ENCODE measurements around the gene NRCAM.

The NRCAM gene

DNA sequence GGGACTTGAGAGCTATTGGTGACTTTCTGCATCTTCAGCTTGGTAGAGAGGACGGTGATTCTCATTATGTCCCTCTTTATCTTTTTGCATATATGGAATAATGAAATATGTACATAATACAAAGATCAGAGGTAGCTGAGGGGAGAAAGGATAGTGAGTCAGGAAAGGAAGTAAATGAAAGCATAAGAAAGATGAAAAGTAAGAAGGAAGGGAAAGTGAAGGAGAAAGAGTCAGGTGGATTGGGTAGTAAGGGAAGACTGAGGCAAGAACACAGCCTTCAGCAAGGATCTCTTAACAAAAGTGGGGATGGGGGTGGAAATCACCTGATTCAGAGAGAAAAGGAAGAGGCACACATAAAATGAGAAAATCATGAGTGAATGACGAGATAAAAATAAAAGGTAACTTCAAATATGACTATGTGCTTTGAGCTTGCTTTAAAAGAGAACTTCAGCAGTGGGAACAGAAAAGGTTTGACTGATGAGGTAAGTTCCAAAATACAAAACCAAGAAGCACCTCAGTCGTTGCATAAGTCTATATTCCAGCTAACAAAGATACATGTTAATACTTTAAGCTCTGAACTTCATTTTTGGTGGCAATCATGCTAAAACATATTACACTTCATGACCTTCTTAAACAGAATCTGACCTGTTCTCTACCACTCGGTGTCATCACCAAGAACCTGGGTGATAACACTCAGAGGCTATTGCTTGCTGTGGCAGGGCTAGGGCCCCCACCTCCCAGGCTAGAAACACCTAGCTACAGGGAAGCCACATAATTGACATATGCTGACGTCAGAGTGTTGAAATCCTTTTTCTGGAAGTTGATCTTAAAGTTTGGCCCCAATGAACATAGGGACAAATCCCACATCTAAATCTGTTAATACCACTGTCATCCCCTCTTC lies 32.9 kb downstream of the NRCAM start:
- no peak for DNase-seq

DNA sequence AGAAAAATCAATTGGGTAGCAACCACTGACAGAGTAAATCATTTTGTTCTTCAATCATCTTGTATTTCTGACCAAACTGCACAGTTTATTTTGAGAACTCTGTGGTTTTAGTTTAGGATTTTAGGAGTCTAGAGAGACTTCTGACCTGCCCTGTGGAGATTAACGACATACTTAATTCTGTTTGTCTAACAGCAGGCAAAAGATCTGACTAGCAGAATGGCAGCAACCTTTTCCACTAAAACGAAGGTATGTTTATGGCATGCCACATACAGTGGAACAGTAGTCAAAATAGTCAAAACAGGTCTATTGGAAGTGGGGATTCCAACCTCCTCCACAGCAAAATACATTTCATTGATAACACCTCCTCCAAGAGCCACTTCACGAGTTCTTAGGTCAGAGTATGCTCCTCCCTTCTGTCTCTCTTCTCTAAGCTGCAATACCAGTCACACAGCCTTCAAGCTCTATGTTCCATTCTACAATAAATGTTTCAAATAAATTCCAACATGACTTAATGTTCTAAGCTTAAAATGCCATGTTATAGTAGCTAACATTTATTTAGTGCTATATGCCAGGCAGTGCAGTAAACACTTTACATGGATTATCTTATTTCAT lies 34.4 kb downstream of the NRCAM start:
- no peak for DNase-seq

DNA sequence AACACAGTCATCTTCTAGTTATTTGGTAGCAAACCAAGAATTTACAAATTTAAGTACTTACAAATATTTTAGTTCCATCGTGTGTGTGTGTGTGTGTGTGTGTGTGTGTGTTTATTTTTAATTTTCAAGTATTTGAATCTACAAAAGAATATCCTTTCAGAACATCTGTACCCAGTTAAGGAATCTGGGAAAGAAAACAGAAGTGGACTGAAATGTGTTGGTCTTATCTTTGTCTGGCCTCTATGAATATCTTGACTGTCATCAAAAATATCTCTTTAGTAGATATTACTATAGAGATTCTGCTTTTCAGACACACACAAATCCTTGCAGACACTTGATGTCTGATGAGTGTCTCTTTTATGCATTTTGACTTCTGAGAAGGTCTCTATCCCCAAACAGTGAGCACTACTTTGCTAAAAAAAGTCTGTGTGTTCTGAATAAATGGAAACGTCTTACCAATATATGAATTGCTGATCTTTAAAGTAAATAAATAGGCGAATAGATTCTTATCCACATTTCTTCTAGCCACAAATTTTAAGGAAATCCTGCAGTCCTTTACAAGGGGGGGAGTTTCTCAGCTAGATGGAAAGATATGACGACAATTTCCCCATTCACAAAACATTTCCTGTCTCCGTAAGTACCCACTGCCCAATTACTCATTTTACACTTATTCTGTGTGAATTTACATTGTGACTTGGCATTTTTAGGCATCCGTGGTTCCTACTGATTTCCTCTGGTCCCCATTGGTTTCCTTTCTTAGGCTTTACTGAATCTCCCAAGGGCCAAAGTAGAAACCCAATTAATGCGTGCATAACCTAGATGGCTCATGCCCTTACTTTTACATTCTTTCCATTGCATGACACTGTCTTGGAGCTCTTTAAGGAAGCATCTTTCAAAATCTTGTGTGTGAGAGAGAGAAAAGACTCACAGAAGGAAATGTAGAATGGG lies 36.0 kb downstream of the NRCAM start:
- peak; percentile 22 for DNase-seq

DNA sequence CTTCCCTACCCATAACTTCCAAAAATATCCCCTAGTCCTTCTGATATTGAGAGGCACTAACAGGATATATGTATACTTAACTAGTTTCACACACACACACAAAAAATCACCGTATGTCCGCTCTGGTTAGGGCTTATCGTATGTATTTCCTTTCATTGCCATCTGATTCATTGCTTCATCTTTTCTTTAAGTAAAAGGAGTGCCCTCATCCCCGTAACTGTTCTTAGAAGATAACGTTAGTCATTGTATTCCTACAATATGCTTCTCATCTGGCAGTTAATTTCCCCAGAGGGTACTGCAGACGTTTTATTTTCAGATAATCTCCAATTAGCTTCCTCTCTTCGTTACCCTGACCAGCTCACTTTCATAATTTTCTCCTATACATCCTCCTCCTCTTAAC lies 37.3 kb downstream of the NRCAM start:
- peak; percentile 90 for DNase-seq

DNA sequence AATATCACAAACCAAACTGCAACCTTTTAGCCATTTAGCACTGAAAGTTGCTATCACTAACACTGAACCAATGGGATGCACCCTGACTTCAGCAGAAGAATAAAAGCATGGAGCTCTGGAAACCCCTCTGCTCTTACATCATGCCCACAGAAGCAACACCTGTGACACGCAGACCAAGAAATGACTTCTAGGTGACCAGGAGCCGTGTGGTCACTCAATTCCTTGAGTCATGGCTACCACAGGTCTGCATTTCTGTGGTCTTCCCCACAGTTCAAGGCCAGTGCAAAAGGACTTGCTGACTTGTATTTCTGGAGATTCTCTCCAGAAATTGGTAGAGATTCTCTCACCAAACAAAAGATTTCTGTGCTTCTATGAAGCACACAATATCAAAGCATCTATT lies 38.3 kb downstream of the NRCAM start:
- DNase-seq = no peak

DNA sequence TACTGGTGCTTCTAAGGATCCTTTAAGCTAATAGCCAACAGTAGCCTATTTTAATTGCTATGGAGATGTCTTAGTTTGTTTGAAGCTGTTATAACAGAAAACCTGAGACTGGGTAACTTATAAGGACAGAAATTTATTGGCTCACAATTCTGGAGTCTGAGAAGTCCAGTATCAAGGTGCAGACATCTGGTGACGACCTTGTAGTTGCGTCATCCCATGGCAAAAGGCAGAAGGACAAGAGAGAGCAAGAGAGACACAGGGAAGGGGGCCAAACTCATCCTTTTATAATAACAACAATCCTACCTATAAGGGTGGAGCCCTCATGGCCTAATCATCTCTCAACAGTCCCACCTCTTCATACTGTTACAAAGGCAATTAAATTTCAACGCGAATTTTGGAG lies 39.1 kb downstream of the NRCAM start:
- peak; percentile 2 for DNase-seq

DNA sequence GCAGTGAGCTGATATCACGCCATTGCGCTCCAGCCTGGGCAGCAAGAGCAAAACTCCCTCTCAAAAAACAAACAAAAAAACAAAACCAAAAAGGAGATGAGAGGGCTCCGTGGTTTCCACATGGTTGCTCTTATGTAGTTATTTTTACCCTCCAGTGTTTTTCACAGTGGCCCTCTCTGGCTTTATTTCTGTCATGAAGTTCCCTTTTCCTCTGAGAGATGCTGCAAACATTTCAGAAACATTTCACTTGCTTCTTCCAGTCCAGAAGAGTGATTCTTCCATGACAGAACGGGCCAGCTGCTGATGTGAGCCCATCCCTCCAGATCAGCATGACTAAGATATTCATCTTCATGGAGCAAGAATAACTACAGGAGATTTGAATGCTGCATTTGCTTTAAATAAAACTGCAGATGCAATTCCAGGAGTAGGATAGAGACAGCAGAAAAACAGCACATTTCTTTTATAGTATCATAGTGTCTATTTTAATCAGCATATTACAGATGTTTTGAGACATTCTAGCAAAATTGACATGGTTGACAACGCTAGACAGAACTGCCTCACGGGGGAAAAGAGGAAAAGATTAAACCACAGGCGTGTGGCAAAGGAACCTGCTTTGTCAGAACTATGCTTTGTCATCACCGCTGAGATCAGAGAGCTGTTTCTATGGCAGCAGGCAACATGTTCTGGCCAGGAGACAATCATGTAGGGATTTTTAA lies 40.3 kb downstream of the NRCAM start:
- peak; percentile 79 for DNase-seq

DNA sequence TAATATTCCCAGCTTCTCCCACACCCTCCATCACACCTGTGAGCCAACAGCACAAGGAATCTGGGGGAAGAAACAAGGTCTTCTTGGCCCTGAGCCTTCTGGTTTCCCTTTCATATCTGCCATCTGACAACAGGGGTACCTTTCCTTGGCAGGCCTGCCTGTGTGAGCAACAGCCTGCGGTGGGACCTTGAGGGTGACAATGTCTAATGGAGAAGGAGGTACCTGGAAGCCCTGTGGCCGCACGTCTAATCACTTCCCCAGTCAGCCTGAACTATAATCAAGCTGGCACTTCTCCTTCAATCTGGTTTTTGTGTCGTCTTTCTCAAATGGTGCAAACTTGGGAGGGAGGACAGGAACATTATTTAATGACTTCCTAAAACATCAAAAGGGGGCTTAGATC lies 41.2 kb downstream of the NRCAM start:
- no peak for DNase-seq

DNA sequence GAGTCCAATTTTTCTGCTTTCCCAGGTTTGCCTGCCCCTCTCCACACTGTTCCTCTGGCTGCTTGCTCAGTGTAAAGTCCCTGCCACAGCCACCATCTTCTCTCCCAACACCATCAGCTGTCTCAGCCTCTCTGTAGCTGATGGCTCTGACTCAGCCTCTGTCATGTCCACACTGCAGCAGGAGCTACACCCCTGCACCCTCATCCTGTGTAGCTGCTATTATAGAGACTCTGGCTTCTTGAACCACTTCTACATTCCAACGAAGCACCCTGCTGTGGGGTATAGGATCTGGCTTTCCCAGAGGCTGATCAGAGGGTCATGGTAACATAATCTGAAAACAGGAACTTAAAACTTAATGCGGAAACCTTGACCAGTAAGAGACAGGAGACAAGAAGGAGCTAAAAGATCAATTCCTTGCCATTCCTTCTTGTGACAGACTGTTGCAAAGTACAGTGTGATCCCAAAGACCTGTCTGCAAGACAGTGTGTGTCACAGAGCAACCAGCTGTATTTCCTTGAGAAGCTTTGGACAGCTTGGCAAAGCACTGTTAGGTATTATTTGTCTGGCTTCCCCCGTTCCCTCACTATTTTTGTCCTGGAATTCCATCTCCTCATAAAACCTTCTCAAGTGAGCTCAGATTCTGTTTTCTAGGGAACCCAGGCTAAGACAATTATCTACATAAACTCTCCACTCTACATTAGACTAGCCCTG lies 42.3 kb downstream of the NRCAM start:
- peak; percentile 2 for DNase-seq

DNA sequence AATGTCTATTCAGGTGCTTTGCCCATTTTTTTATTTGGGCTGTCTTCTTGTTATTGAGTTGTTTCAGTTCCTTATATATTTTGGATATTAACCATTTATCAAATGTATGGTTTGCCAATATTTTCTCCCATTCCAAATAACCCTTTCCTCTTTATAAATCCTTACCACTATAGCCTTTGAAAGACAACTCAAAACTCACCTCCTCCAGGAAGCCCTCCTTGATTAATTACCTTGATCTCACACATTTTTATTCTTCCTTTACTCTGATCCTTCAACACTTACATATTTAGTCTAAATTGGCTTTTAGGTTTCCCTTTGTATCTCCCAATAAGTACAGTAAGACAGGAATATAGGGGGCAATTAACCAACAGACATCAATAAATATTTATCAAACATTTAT lies 42.9 kb downstream of the NRCAM start:
- no peak for DNase-seq

DNA sequence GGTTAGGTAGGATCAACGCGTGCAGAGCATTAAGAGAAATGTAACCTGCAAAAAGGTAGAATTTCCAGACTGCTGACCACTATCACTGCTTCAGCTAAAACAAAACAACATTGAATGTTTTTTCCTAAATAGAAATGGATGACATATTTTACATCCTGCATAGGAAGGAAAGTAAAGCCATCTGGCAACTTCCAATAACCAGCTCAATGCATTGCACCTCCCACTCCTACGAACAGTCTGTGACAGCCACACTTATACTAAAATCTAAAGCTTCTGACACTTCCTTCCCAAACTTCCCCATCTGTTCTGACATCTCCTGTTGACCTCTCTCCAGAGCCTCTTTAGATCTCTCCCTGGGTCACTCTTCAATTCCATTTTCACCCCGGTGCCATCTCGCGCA lies 47.1 kb downstream of the NRCAM start:
- no peak for DNase-seq

DNA sequence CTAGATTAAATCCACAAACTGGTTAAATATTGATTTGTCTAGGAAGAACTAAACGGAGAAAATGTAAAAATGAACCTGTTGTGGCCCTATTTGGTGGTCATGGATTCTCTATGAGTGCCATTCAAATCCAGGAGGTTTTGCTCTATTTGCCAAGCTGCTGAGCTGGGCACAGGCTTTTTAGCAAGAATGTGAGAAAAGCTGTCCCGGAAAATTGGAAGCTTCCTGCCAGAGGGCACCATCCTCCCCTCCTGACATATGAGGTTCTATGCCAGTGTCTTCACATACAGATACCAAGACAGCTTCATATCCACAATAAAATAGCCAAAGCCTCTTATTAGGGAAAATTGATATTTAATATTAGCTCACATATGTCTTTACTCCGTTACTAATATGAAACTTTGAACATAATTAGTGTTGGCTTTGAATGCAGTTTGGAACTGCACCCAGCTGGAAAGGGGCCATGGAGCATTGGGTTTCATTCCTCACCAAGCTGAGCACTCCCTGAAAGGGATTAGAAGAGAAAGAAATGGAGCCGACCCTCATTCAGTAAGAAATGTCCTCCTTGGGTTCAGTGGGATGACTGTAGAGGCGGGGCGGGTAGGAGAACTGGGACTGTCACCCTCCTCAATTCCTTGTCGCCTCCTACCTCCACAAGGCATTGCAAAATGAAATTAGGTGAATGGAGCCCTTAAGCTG lies 47.8 kb downstream of the NRCAM start:
- no peak for DNase-seq

DNA sequence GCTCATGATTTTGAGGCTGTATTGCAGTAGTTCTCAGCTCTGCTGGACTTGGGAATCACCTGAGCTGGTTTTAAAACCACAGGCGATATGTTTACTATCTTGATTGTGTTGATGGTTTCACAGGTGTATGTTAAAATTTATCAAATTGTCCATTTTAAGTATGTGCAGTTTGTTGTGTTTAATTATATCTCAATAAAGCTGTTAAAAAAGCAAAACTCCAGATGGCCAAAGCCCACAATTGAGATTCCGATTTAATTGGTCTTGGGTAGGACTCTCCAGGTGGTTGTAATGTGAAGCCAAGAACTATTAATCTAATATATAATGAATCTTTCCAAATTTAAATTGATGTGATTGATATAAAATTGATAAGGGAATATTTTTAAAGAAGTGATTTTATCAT lies 48.6 kb downstream of the NRCAM start:
- no peak for DNase-seq

DNA sequence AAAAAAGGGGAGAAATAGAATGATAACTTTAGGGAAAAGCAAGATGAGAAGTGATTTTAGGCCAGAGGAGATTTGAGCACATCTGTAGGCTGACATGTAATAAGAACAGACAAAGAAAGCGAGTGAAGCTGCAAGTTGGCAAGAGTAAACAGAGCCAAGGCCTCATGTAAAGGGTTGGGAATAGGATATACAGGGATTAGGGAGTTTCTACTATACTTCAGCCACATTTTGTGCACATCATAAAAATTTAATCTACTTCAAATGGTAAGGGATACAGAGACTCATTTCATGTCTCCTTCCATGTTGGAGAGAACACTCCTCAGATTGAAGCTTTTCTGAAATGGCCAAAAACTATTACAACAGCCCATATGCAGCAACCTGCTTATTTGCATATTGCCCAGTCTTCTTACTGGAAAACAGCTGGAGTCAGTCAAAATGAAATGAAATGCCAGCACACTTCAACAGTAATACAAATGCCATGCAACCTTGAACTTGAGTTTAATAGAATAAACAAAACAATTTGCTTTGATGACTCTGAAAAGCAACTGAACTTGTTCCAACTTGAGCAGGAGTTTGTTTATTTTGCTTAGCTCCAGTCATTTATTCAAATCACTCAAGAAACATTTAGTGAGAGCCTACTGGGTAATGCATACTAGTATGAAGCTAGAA lies 49.9 kb downstream of the NRCAM start:
- no peak for DNase-seq

DNA sequence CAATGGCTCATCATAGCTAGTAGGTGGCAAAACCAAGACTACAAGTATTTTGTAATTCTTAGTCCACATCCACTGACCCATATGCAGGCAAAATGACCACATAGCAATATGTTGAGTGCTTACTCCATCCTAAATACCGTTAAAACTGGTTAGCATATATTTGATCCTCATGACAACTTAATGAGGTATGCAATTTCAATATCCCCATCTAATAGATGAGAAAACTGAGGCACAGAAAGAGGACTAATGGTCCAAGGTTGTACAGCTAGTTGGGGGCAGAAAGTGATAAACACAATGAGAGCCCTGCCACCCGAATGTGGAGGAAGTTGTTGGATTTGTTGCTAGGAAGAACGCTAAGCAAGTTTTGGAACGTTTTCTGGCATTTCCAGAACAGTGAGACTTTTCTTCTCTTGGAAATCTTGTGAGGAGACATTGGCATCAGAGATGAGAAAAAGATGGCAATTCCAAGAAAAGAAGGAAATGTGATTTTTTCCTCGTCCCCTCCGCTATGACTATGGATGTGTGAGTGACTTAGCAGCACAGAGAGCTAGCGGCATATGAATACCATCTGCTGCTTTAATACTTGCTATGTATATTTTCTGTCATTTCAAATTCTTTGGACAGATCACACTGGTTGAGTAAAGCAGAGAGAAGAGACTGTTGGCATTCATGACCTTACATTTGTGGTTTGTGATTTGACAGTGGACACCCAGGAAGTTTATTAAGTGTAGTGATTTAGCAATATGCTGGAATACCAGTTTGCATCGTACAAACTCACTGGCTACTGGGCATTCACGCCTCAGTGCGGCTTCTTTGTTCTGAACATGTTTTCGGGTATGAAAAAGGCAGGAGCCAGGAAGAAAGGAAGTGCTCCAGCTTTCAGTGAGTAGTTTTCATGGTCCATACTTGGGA lies 51.5 kb downstream of the NRCAM start:
- no peak for DNase-seq

DNA sequence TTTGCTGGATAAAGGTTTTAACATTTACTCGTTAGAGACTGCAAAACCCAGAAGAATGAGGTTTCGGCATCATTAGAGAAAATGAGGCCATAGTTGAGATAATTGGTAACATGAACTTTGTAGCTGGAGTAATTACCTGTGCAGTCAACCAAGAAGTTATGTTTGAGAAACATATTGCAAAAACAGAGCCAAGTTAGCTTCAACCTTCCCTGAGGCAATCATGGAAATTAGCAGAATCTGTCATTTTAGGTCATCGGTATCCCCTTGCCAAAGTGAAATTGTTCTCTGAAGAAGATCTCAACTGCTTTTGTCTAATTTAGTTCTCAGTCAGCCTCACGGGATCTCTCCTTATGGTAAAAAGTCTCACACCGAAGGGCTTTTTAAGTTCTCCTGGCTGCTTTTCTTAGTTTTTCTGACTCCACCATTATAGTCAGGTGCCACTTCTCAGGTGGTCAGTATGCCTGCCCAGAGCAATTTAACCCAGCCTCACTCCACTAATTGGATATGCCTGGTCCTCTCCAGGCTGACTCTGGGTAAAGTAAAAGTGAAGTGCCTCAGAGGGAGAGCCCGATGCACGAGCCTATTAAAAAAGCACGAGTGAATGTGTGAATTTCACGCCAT lies 52.5 kb downstream of the NRCAM start:
- no peak for DNase-seq

DNA sequence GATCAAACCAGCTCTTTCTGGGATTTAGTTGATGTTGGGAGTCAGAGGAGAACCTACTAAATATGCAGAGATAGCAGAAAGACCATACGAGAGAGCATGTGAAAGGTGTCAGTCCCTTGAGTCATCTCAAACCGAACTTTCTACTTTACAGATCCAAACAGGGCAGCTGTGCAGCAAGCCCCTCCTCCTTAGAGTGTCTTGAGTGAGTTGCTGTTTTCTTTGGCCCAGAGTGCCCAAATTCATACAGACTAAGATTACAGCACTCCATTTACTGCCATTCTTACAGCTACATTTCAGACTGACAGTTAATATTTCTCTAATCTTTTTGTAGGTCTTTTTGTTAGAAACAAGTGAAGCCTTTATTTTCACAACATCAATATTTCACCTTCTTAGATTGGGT lies 53.4 kb downstream of the NRCAM start:
- no peak for DNase-seq

DNA sequence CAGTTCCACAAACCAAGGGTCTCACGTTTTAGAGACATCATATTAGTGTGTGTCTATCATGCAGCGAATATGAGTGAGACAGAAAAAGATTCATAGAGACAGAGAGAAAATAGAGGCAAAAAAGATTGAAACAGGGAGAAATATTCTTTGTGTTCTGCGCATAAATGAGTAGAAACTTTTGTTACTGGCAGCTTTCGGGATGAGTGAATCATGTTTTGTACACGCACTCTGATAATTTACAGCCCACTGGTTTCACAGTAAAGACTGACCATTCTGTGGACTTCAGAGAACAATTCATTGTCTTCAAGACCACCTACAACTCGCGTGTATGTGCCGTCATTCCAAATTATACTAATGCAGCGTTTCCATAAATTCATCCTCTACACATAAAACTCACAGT lies 60.2 kb downstream of the NRCAM start:
- DNase-seq = no peak

DNA sequence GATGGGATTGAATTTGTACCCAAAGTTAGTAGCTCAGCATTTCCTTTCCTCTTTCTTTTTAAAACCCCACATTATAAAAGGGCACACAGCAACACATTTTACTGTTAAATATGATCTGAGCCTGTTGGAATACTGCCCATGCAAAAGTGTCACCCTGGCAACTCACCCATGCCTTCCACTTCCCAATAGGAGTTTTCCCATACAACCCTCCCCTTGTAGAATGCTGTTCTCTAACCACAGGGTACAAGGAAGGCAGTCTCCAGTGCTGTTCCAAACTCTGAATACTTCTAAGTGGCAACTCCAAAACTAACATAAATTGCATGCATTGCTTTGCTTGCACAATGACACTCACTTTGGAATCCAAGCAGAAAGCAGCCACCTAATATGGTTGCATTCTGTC lies 60.8 kb downstream of the NRCAM start:
- no peak for DNase-seq
